SK-N-SH (cell line): ENCODE data around the gene CKMT2. TPM values are rescaled to one million over a fixed set of nuclear protein-coding genes. Genes with fewer than 3 reads are reported as not detected.

Source experiments
- CTCF ChIA-PET: fragments of 300-600, 350-600 bp; formaldehyde crosslinking; extraction: SDS; loops from one replicate; lab custom pipeline; 2021; lab: Yijun Ruan, JAX
- POLR2A ChIA-PET: fragments of 350-600 bp; sonication (Branson Sonifier 250); formaldehyde crosslinking; extraction: SDS; loops from one replicate; lab custom pipeline; 2020; ENCODE audit warnings: antibody characterized with exemption, inconsistent platforms; lab: Yijun Ruan, JAX
- DNase-seq: peaks from one replicate; pipeline ENCODE4 v3.0.0; 2012
- H2AFZ ChIP-seq: fragments of 200-600 bp; sonication (generic); 2 replicates; pipeline ENCODE4 v1.8.1; 2016; ENCODE audit warnings: antibody characterized with exemption, mild to moderate bottlenecking, low read depth
- H3F3A ChIP-seq: fragments of 200-600 bp; sonication (generic); replicated peaks from 2 replicates; pipeline ENCODE3; 2016; ENCODE audit warnings: antibody characterized with exemption, mild to moderate bottlenecking; ENCODE audit not compliant: insufficient read depth
- H3K27ac ChIP-seq, 2 experiments: fragments of 200-500 bp in 1 of 2; fragments of 200-600 bp in 1 of 2; sonication (Bioruptor generic) in 1 of 2; sonication (generic), shearing (Covaris generic) in 1 of 2; 2 replicates each; pipeline versions ENCODE4 v1.5.1 to v1.6.1; 2014 to 2016; ENCODE audit warnings: low read depth in 2 of 2, inconsistent platforms in 1 of 2, low read length in 1 of 2, mild to moderate bottlenecking in 1 of 2, mixed read lengths in 1 of 2
- H3K27me3 ChIP-seq: fragments of 200-600 bp; sonication (generic), shearing (Covaris generic); 2 replicates; pipeline ENCODE4 v1.6.1; 2016; ENCODE audit warnings: mixed run types; ENCODE audit not compliant: insufficient read depth
- H3K36me3 ChIP-seq, 2 experiments: fragments of 200-500 bp in 1 of 2; fragments of 200-600 bp in 1 of 2; sonication (Bioruptor generic) in 1 of 2; sonication (generic) in 1 of 2; replicated peaks in 1 of 2; 2 replicates each; pipeline versions ENCODE3 to v1.5.1; 2014 to 2016; ENCODE audit warnings: low read length in 1 of 2, mild to moderate bottlenecking in 1 of 2; ENCODE audit not compliant: insufficient read depth in 2 of 2, control insufficient read depth in 1 of 2
- H3K4me1 ChIP-seq, 2 experiments: fragments of 200-500 bp in 1 of 2; fragments of 200-600 bp in 1 of 2; sonication (Bioruptor generic) in 1 of 2; sonication (generic), shearing (Covaris generic) in 1 of 2; 2 replicates each; pipeline versions ENCODE4 v1.5.1 to v1.6.1; 2014 to 2016; ENCODE audit warnings: low read depth in 1 of 2, low read length in 1 of 2, mixed run types in 1 of 2; ENCODE audit not compliant: insufficient read depth in 2 of 2, control insufficient read depth in 1 of 2
- H3K4me2 ChIP-seq: fragments of 200-600 bp; sonication (generic), shearing (Covaris generic); 2 replicates; pipeline ENCODE4 v1.6.1; 2017; ENCODE audit warnings: mixed run types
- H3K4me3 ChIP-seq, 2 experiments: fragments of 200-500 bp in 1 of 2; fragments of 200-600 bp in 1 of 2; sonication (Bioruptor generic) in 1 of 2; sonication (generic), shearing (Covaris generic) in 1 of 2; 2 replicates each; pipeline versions ENCODE4 v1.5.1 to v1.8.1; 2014 to 2016; ENCODE audit warnings: low read depth in 2 of 2, inconsistent platforms in 1 of 2, low read length in 1 of 2, mild to moderate bottlenecking in 1 of 2, mixed read lengths in 1 of 2, moderate library complexity in 1 of 2
- H3K79me2 ChIP-seq: fragments of 200-600 bp; sonication (generic); 2 replicates; pipeline ENCODE4 v1.8.1; 2017; ENCODE audit warnings: mild to moderate bottlenecking; ENCODE audit not compliant: insufficient read depth
- H3K9ac ChIP-seq: fragments of 200-600 bp; sonication (generic); 2 replicates; pipeline ENCODE4 v1.6.1; 2017; ENCODE audit warnings: mixed run types
- H3K9me2 ChIP-seq: fragments of 200-600 bp; sonication (generic); 2 replicates; pipeline ENCODE4 v1.6.1; 2017; ENCODE audit warnings: mixed run types
- H3K9me3 ChIP-seq: fragments of 200-600 bp; sonication (generic); 2 replicates; pipeline ENCODE4 v1.6.1; 2017; ENCODE audit warnings: mixed run types, mild to moderate bottlenecking, moderate library complexity
- H4K20me1 ChIP-seq: fragments of 200-600 bp; sonication (generic); 2 replicates; pipeline ENCODE4 v1.6.1; 2017; ENCODE audit warnings: mild to moderate bottlenecking, mixed run types; ENCODE audit not compliant: insufficient read depth
- CHD2 ChIP-seq: fragments of 150-350 bp; IDR thresholded peaks from 2 replicates; pipeline ENCODE4 v1.6.1; 2018; ENCODE audit warnings: low read length; ENCODE audit not compliant: partially characterized antibody
- EP300 ChIP-seq, 2 experiments: IDR thresholded peaks; 2 replicates each; pipeline versions ENCODE4 v1.4.0 to v1.6.1; 2012; ENCODE audit warnings: borderline replicate concordance in 1 of 2, low read depth in 1 of 2, low read length in 1 of 2
- FOSL2 ChIP-seq: IDR thresholded peaks from 2 replicates; pipeline ENCODE4 v1.4.0; 2012; ENCODE audit warnings: low read depth, mild to moderate bottlenecking, moderate library complexity, borderline replicate concordance
- FOXJ3 ChIP-seq: sonication (generic); formaldehyde crosslinking; IDR thresholded peaks from 2 replicates; pipeline ENCODE4 v1.5.1; 2020; ENCODE audit warnings: mild to moderate bottlenecking, missing genetic modification reagents
- FOXM1 ChIP-seq: IDR thresholded peaks from 2 replicates; pipeline ENCODE4 v1.4.0; 2012; ENCODE audit warnings: low read depth, mild to moderate bottlenecking
- GABPA ChIP-seq: IDR thresholded peaks from 2 replicates; pipeline ENCODE4 v1.4.0; 2012; ENCODE audit warnings: low read depth, mild to moderate bottlenecking
- MAX ChIP-seq: IDR thresholded peaks from 2 replicates; pipeline ENCODE4 v1.4.0; 2012; ENCODE audit warnings: low read depth
- NFIC ChIP-seq: IDR thresholded peaks from 2 replicates; pipeline ENCODE4 v1.4.0; 2012; ENCODE audit warnings: borderline replicate concordance
- POLR2AphosphoS5 ChIP-seq: IDR thresholded peaks from 2 replicates; pipeline ENCODE4 v1.6.1; 2012; ENCODE audit warnings: low read depth, low read length
- RCOR1 ChIP-seq: fragments of 150-350 bp; IDR thresholded peaks from 2 replicates; pipeline ENCODE4 v1.6.1; 2017; ENCODE audit warnings: antibody characterized with exemption, low read length
- RFX5 ChIP-seq: IDR thresholded peaks from 2 replicates; pipeline ENCODE4 v1.6.1; 2012; ENCODE audit warnings: mild to moderate bottlenecking, improper control_type of control experiment, low read length
- SMC3 ChIP-seq: IDR thresholded peaks from 2 replicates; pipeline ENCODE4 v1.6.1; 2012; ENCODE audit warnings: low read depth, low read length, improper control_type of control experiment
- TAF1 ChIP-seq: IDR thresholded peaks from 2 replicates; pipeline ENCODE4 v1.6.1; 2012; ENCODE audit warnings: low read depth, mild to moderate bottlenecking, low read length, moderate library complexity, borderline replicate concordance
- USF1 ChIP-seq: IDR thresholded peaks from 2 replicates; pipeline ENCODE4 v1.4.0; 2012; ENCODE audit warnings: low read depth, borderline replicate concordance
- YY1 ChIP-seq: IDR thresholded peaks from 2 replicates; pipeline ENCODE4 v1.4.0; 2012; ENCODE audit warnings: low read depth, mild to moderate bottlenecking
- WGBS: methylation state at CpG from one replicate; pipeline ENCODE4 v1.1.6; 2017; ENCODE audit warnings: low lambda C conversion rate; 5-methylcytosine and 5-hydroxymethylcytosine counted together
- polyA plus RNA-seq, 3 experiments: library from polyadenylated mRNA; depleted of rRNA; stranded (reverse); fragments of >200 nt; gene quantifications; 2 replicates each; pipeline ENCODE4 v1.2.3, GENCODE V29; 2012

CKMT2 gene
- polyA plus RNA-seq, 1 of the 3 experiments (the other 2 are of a cell fraction): not detected

GRCh38 chr5:81249240-81249639 is 16.1 kb downstream of the CKMT2 start:
- H3F3A ChIP-seq: peaks cover 3% of the 10 kb centered on the region
- H3K79me2 ChIP-seq: no peaks in the 10 kb centered on the region
- no peak overlapping the region for H2AFZ ChIP-seq
- H3K4me1 ChIP-seq: peaks cover 0 to 15% of the 10 kb centered on the region in 2 experiments; a peak in 1 of 4 replicates
- H3K4me3 ChIP-seq: no peak overlapping the region
- H3K9me2 ChIP-seq: no peaks in the 10 kb centered on the region
- no peak for DNase-seq
- H3K27me3 ChIP-seq: no peaks in the 10 kb centered on the region
- CTCF ChIA-PET: interaction anchor here (2.4 kb wide), 1 partner anchor 51 kb away, joined by 9 read pairs; no protein-coding TSS in a partner anchor
- peaks cover 6 to 7% of the 10 kb centered on the region in 2 experiments for H3K36me3 ChIP-seq
- H3K9ac ChIP-seq: no peak overlapping the region
- TF ChIP-seq SMC3 (no peak), POLR2AphosphoS5 (no peak), TAF1 (no peak), NFIC (no peak), EP300 (IDR thresholded peaks at IDR 0.05; ENCODE audit: borderline replicate concordance in 1 of 2, low read depth in 1 of 2, low read length in 1 of 2) (no peak), RCOR1 (no peak), FOSL2 (no peak), FOXM1 (no peak), MAX (no peak)
- TF ChIP-seq, all 33 proteins: peak for 0
- POLR2A ChIA-PET: no interaction called here
- no peaks in the 10 kb centered on the region for H3K9me3 ChIP-seq
- no peaks in the 10 kb centered on the region for H4K20me1 ChIP-seq
- no peak overlapping the region for H3K4me2 ChIP-seq
- 96% methylated on average over 4 of the region's 4 CpGs for WGBS
- no peak overlapping the region for H3K27ac ChIP-seq

DNA sequence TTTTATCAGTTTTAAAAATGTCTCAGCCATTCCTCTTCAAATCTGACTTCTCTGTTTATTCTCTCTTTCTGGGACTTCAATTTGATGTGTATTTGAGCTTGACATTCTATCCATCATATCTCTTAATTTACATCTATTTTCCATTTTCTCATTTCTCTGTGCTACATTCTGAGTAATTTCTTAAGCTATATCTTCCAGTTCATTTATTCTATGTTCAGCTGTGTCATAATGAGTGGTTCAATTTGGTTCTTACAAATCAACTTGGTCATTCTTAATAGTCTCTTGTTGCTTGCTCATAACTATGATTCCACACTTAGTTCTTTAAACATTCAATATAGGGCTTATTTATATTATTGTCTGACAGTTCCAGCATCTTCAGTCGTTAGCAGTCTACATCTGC is 16.9 kb downstream of the CKMT2 start:
- Histone ChIP-seq H3K4me2 (no peak overlapping the region), H3K9me3 (no peaks in the 10 kb centered on the region), H3K9ac (no peak overlapping the region), H3K4me3 (no peak overlapping the region), H3K27me3 (no peaks in the 10 kb centered on the region), H3F3A (peaks cover 3% of the 10 kb centered on the region), H3K79me2 (no peaks in the 10 kb centered on the region), H4K20me1 (no peaks in the 10 kb centered on the region), H3K9me2 (no peaks in the 10 kb centered on the region), H3K27ac (no peak overlapping the region), H3K4me1 (peaks cover 0 to 15% of the 10 kb centered on the region in 2 experiments; a peak in 1 of 4 replicates), H3K36me3 (peaks cover 6 to 7% of the 10 kb centered on the region in 2 experiments), H2AFZ (no peak overlapping the region)
- ChIA-PET POLR2A (no interaction called here), CTCF (interaction anchor here (0.7 to 2.4 kb wide), 4 partner anchors 9 to 1915 kb away, joined by 3 to 9 read pairs (median 4); no protein-coding TSS in a partner anchor)
- 93% methylated on average over 1 of the region's 1 CpG for WGBS
- DNase-seq: no peak
- TF ChIP-seq YY1 (no peak), USF1 (no peak), RFX5 (no peak), GABPA (no peak), FOXM1 (no peak), FOSL2 (no peak), SMC3 (no peak), NFIC (no peak), CHD2 (no peak), TAF1 (no peak), FOXJ3 (no peak)
